ENCODE measurements around the gene NAA60.
A peak's percentile ranks its signal among the peaks of the same experiment; 100 is the strongest.

NAA60 gene
- 17.1 to 27.5 reads per million in 2 donors for total RNA-seq

- peak; percentile 61 for DNase-seq
Measured at GRCh38 chr16:3443108-3444031, at the start of gene NAA60, which contains the start of gene ZNF597. TSS of gene NAA60 (plus strand) at chr16:3443680. CDS start at chr16:3476228, 32,548 bp downstream. TSS of gene ZNF597 (minus strand) at chr16:3443504. CDS start at chr16:3443153, 351 bp downstream.

- DNase-seq, result no peak
Measured at GRCh38 chr16:3400446-3400778, 43.1 kb upstream of the NAA60 start.

DNA sequence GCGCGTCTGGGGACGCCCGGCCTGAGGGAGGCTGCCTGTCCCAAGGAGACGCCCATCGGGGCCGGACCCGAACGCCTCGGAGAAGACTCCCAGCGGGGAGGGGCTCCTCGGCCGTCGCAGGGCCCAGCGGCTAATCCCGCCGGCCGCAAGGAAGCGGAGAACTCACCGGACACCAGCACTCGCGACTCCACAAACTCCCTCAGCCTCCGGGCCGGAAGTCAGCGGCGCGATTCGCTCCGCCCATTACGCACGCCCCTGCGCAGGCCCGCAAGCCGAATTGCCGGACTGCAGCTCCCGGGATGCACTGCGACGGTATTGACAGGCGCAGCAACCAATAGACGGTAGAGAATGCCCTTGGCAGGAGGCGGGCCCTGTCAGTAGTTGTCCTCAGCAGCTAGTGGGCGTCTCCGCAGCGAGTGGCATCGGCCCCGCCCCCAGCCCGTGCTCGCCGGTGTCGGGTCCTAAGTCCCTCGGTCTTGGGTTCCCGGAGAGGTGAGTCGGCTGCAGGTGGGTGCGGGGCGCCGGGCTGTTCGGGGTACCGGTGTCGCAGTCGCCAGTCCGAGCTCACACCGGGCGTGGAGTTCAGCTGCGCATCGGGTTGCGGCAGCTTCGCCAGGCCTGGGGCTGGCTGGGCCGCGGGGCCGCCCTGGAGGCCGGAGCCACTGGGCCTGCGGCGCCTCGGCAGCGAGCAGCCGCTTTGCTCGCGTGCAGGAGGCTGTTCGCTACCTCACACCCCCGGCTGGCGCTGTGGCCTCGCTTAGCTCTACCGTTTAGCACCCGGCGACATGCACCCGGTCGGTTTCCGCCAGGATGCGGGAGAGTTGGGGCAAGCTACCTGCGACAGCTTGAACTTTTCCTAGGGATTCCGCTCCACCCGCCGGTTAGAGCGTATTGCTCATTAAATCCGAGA is 42.4 kb upstream of the NAA60 start, which contains the start of the genes ZNF174 and ZSCAN32:
Gene ZNF174 (plus strand): TSS at position 437 of the 910 bp plus-strand sequence. CDS start 790 bp downstream, outside the sequence.
Gene ZSCAN32 (minus strand): TSS at position 226 of the 910 bp plus-strand sequence. CDS start 3,447 bp downstream, outside the sequence.
- peak; percentile 98 for DNase-seq

GRCh38 chr16:3401719-3402397 is 41.6 kb upstream of the NAA60 start:
- no peak for DNase-seq

DNA sequence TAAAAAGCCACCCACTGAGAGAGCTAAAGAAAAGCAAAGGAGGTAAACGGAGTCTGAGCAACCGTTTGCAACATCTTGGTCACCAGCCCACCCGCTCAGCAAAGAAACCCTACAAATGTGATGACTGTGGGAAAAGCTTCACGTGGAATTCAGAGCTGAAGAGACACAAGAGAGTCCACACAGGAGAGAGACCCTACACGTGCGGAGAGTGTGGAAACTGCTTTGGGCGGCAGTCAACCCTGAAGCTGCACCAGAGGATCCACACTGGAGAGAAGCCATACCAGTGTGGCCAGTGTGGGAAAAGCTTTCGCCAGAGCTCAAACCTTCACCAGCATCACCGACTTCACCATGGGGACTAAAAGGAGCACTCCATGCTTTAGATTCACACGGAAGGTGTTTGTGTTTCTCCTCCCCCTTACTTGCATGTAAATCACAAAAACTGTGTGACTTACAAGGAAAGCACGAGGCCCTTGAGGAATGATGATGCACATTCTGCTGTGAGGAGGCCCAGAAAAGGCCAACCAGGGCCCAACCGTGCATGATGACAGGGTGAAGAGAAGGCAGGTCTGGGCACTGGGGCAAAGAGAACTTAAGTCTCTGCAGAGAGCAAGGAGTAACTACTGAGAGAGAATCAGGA is 34.8 kb upstream of the NAA60 start:
- no peak for DNase-seq

DNA sequence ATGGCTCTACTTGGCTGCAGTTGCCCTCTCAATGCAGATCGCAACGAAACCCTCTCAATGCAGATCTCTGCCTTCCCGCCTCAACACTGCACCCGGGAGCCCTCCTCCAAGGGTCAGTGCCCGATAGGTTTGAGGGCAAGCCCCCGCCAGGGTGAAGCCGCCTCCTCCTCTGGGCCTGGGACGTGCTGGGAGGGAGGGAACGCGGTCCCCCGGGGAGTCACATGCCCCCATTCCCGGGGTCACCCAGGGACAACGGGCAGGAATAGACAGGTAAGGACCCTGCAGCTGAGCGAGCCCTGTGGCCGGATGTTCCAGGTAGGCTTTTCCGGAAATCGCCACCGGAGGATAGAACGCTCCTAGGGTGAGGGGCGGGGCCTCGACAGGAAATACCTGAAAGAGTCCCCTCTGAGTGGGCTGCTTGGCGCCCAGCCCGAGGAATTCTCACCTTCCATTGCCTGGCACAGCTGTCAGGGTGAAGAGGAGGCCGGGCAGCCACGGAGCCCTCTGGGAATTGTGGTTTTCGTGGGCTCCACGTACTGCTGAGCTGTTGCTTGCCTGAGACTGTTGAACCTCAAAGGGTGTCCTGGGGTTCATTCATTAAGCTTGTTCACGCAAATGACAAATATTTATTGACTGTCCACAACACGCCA is 29.6 kb upstream of the NAA60 start:
- DNase-seq, result no peak

GRCh38 chr16:3431779-3432219 is 11.7 kb upstream of the NAA60 start:
- DNase-seq, result peak; percentile 6

DNA sequence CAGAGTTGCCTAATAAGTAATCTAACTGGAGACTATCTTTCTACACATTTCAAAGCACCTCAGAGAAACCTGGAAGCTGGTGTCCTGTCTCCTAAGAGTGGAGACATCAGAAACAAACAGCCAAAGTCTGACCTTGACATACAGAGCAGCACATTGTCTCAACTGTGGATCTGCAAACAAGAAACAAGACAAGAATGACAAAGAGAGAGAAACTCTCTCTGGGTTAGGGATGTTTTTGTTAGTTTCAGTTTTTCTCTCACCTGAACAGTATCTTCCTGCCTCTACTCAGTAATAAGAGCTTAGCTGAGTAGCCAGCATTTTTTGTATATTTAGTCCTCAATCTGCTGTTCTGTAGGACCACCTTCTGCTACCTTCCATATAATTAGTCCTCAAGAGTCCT is 9.1 kb upstream of the NAA60 start:
- DNase-seq, result no peak

DNA sequence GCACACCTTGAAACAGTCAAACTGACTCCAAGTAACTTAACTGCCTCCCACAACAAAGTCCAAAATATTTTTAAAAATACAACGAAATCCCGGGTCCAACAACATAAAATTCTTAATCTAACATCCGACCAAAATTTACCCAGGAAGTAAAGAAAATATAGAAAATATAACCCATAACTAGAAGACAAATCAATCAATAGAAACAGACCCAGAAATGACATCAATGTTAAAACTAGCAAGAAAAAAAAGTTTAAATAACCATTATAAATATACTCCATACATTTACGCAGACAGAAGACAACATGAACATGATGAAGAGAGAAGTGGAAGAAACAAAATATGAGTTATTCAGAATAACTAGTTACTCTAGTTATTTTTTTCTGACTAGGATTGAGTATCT is 3.8 kb upstream of the NAA60 start:
- no peak for DNase-seq

DNA sequence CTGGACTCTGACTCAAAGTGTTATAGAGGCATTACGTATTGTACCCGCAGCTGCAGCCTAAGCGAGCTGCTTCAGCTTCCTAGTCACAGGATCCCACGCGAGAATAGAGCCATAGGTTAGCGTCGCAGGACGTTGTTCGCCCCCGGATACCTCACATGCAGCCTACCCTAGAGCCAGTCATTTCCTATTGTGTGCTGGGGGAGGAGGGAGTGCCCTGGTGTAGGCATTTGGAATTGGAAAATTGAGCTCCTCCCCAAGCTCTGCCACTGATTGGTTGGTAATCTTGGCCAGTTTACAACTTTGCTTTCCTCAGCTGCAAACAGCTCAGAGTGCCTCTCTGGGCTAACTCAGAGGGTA is 530 bp downstream of the NAA60 start:
- no peak for DNase-seq

DNA sequence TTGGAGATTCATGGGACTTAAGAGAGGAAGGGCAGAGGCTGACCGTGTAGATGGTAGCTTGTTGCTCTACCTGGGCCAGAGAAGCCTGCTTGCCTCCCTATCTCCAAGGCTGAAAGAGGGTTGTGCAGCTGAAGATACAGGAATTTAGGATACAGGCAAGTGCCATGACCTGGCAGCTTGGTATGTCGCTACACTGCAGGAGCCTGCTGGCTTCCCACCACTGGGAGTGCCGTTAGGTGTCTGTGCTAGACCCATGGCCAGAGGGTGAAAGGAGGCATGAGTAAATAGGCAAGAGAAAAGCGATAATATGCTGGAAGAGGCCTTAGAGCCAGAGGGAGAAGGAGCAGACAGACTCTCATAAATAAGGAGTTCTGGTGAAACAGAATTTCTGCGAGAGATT is 10.6 kb downstream of the NAA60 start:
- no peak for DNase-seq

- no peak for DNase-seq
Measured at GRCh38 chr16:3454631-3455147, 11.2 kb downstream of the NAA60 start.

DNA sequence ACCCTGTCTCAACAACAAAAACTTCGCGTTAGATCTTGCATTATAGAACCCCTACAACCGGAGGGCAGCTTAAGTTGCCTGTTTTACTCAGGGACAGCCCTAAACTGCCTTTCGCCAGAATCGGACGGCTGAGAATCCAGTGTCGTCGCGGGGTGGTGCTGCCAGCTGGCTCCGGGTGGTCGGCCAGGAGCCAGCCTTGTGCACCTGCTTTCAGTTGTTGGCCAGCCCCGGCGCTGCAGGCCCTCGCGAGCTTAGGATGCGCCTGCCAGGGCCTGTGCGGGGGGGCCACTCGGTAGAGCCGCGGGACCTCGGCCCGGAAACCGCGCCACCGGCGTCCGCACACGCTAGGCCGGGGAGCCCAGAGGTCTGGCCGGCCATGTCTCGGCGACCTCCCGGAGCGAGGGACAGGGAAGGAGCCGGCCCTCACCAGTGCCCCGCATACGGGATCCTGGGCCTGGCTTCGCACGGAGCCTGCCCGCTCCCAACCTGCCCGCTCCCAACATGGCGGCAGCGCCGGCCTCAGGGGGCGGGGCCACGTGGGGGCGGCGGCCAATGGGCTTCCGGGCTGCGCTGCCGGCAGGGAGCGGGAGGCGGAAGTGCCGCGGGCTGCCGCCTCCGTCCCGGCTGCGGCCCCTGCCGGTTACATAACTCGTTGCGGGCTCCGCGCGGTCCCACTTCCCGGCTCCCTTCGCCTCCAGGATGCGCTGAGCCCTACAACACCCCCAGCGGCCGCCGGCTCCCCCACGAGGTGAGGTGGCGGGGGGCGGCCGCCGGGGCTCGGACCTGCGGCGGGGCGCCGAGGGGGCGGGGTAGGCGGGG is 14.2 kb downstream of the NAA60 start:
- DNase-seq, result peak; percentile 86

DNA sequence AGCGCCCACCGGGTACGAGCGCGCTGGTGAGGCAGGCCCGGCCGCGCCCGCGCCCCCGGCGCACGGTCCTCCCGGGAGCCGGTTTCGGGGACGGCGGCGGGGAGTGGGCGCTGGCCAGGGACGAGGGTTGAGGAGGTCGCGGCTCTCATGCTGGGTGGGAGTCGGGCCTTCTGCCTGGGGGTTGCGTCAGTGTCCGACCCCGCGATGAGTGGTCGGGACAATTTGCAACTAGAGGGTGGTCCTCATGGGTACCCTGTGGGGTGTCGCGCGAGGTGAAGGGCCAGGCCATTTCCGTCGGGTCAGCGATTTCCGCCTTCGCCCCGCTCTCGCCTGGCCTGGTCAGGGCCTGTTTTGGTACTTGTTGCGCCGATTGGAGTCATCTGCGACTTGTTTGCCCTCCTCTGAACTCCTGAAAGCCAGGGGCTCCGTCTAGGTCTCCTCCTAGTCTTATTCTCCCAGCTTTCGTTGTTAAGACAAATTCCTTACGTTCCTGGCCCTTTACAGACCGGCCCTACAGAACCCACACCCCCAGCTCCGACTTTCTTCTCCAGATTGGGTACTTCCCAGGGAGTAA is 14.9 kb downstream of the NAA60 start:
- DNase-seq, result no peak

DNA sequence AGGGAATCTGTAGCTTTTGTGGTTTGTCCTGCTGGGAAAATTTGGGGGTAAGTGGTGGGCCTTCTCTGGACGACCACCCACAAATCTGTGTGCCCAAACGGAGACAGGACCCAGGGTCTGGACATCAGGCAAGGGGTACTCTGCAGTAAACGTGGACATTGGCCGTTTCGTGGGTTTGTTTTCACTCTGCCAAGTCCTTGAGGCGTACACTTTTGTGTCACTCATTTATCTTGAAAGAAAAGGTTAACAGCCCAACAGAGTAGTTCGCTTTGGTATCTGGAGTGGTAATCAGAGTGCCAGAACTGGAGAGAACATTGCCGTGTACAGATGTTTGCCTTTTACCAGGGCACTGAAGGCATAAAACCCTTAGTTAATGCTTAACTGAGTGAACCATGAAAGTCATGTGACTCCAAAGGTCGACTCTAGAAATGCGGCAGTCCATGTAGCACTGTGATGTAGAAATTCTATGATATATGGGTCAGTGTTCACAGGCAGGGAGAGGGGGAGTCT is 15.4 kb downstream of the NAA60 start:
- DNase-seq, result no peak

GRCh38 chr16:3459401-3460090 is 16.1 kb downstream of the NAA60 start:
- no peak for DNase-seq

DNA sequence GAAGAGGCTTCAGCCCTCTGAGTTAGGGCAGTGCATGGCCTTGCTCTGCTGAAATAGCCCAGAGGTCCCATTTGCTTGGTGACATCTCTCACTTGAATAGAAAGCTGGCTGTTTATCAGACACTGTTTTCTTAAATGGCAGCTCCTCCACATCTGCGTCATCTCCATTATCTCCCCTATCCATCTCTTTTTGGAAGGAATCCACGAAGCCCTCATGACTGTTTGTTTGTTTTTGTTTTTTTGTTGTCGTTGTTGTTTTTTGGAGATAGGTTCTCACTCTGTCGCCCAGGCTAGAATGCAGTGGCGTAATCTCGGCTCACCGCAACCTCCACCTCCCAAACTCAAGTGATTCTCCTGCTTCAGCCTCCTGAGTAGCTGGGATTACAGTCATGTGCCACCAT is 16.6 kb downstream of the NAA60 start:
- DNase-seq, result no peak

DNA sequence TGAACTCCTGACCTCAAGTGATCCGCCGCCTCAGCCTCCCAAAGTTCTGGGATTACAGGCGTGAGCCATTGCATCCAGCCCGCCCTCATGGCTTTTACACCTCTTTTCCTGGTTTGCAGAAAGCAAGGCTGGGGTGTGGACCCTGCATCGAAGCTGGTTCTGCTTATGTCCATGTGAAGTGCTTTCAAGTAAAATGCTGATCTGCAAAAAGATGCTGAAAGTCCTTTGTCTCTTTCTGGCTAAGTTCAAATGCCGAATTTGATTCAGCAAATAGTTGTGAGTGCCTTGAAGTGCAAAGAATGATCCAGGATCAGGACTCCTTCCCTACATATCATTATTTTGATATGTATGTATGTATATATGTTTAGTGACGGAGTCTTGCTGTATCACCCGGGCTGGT is 17.1 kb downstream of the NAA60 start:
- DNase-seq, result no peak

DNA sequence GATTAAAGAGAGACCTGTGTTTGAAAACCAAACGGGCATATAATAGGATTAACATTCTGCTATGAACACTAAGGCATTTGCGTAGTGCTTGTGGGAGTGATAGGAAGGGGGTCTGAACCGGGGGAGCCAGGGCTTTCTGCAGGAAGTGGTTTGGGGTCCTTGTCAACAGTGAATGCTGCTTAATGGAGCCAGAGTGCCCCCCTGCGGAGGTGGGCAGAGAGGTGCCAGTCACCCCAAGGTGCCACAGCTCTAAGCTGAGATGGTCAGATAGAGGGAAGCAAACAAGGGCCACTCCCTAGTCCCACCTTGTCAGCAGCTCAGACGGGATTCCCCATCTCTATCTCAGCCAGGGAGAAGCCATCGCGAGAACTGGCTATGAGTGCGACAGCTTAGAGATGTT is 17.7 kb downstream of the NAA60 start:
- no peak for DNase-seq
